ACHN (cell line): ENCODE results near the gene SLC30A4.
"Not testable (repeated sequence)": the region's sequence is repeated elsewhere in the genome, so short reads cannot be mapped to it uniquely, and the experiment has no call there.

Experiments used
- DNase-seq: peaks from one replicate; pipeline ENCODE4 v3.0.0-alpha.2; 2015
- in situ Hi-C: cut with HindIII; loops from 2 replicates; pipeline ENCODE4 v1.10.0; 2017; ENCODE audit warnings: low sequenced_read_pairs, low pct_ligation_motif_present, low pct_unique_long_range_greater_than_20kb

Gene SLC30A4

GRCh38 chr15:45522328-45523165 is at the start of gene SLC30A4:
TSS of gene SLC30A4 (minus strand) at chr15:45522755. CDS start at chr15:45522354, 401 bp downstream.
- DNase-seq, result peak; percentile 55
- in situ Hi-C loops, result no loop called here

- in situ Hi-C loops, result no loop called here
- DNase-seq, result no peak
These were observed 33.5 kb upstream of the SLC30A4 start for GRCh38 chr15:45555934-45556608.

GRCh38 chr15:45551676-45552075 is 29.1 kb upstream of the SLC30A4 start:
- in situ Hi-C loops, result no loop called here
- DNase-seq, result no peak

GRCh38 chr15:45550436-45550835 is 27.9 kb upstream of the SLC30A4 start:
- in situ Hi-C loops, result no loop called here
- DNase-seq, result no peak

- in situ Hi-C loops, result no loop called here
- DNase-seq, result no peak
These were observed 27.1 kb upstream of the SLC30A4 start for GRCh38 chr15:45549541-45550220.

GRCh38 chr15:45548753-45549520 is 26.4 kb upstream of the SLC30A4 start:
- DNase-seq, result no peak
- in situ Hi-C loops, result no loop called here

GRCh38 chr15:45546789-45547188 is 24.2 kb upstream of the SLC30A4 start:
- DNase-seq, result no peak
- in situ Hi-C loops, result no loop called here

- in situ Hi-C loops, result no loop called here
- DNase-seq, result no peak
These were observed 21.9 kb upstream of the SLC30A4 start for GRCh38 chr15:45544266-45545023.

GRCh38 chr15:45543051-45543450 is 20.5 kb upstream of the SLC30A4 start:
- no peak for DNase-seq
- in situ Hi-C loops, result no loop called here

GRCh38 chr15:45540531-45540930 is 18.0 kb upstream of the SLC30A4 start:
- in situ Hi-C loops, result no loop called here
- no peak for DNase-seq

- DNase-seq, result no peak
These were observed 17.1 kb upstream of the SLC30A4 start for GRCh38 chr15:45539680-45540079.

GRCh38 chr15:45536934-45537333 is 14.4 kb upstream of the SLC30A4 start:
- no peak for DNase-seq
- in situ Hi-C loops, result no loop called here

More at GRCh38 chr15:45539680-45540079, 17.1 kb upstream of the SLC30A4 start:
- in situ Hi-C loops, result no loop called here

- in situ Hi-C loops, result no loop called here
- no peak for DNase-seq
These were observed 13.0 kb upstream of the SLC30A4 start for GRCh38 chr15:45535486-45536042.

- DNase-seq, result no peak
- in situ Hi-C loops, result no loop called here
These were observed 12.3 kb upstream of the SLC30A4 start for GRCh38 chr15:45534821-45535220.

- DNase-seq, in situ Hi-C loops: not testable (repeated sequence)
These were observed 10.3 kb upstream of the SLC30A4 start for GRCh38 chr15:45532892-45533291.

GRCh38 chr15:45529613-45530012 is 7.1 kb upstream of the SLC30A4 start:
- in situ Hi-C loops, result no loop called here
- DNase-seq, result no peak

GRCh38 chr15:45527086-45527485 is 4.5 kb upstream of the SLC30A4 start:
- DNase-seq, result no peak
- in situ Hi-C loops, result no loop called here

- in situ Hi-C loops, result no loop called here
- DNase-seq, result no peak
These were observed 558 bp upstream of the SLC30A4 start for GRCh38 chr15:45523166-45523460.
